ENCODE measurements around the gene IGF1. TPM values are rescaled to one million over a fixed set of nuclear protein-coding genes. Genes with fewer than 3 reads are reported as not detected.

Gene IGF1
- total RNA-seq, 4 donors from 2014 or later, result 8.3 to 22.7 (median 17.9) TPM

- no peaks in the 10 kb centered on the region for H3K9me3 ChIP-seq
- no peak overlapping the region for H3K27ac ChIP-seq
- H3K4me1 ChIP-seq, result no peaks in the 10 kb centered on the region
- H3K27me3 ChIP-seq, result no peaks in the 10 kb centered on the region
- TF ChIP-seq POLR2A (IDR thresholded peaks at IDR 0.05) (no peak), CTCF (IDR thresholded peaks at IDR 0.05 in 4 of 5, conservative IDR thresholded peaks at IDR 0.05 in 1 of 5) (no peak)
- intact Hi-C loops (cut with DNase I; ENCODE audit: low total_unique reads) (no loop called here), in situ Hi-C loops (cut with MboI; ENCODE audit: low sequenced_read_pairs in 4 of 4) (no loop called here)
- no peaks in the 10 kb centered on the region for H3K36me3 ChIP-seq
- ATAC-seq (no peak), DNase-seq (no peak)
- H3K4me3 ChIP-seq, result no peak overlapping the region
Observed at GRCh38 chr12:102512523-102512922, 32.2 kb upstream of the IGF1 start.

GRCh38 chr12:102511575-102511974 is 31.2 kb upstream of the IGF1 start:
- Histone ChIP-seq H3K27ac (no peak overlapping the region), H3K9me3 (no peaks in the 10 kb centered on the region), H3K36me3 (no peaks in the 10 kb centered on the region), H3K27me3 (no peaks in the 10 kb centered on the region), H3K4me3 (no peak overlapping the region), H3K4me1 (no peaks in the 10 kb centered on the region)
- no peak for DNase-seq
- in situ Hi-C loops (cut with MboI; ENCODE audit: low sequenced_read_pairs in 4 of 4), result no loop called here
- no peak for ATAC-seq
- TF ChIP-seq CTCF (IDR thresholded peaks at IDR 0.05 in 4 of 5, conservative IDR thresholded peaks at IDR 0.05 in 1 of 5) (no peak), POLR2A (IDR thresholded peaks at IDR 0.05) (no peak)
- intact Hi-C loops (cut with DNase I; ENCODE audit: low total_unique reads), result no loop called here

GRCh38 chr12:102510463-102510862 is 30.1 kb upstream of the IGF1 start:
- ATAC-seq (no peak), DNase-seq (no peak)
- Histone ChIP-seq H3K4me1 (no peaks in the 10 kb centered on the region), H3K4me3 (no peak overlapping the region), H3K27me3 (no peaks in the 10 kb centered on the region), H3K36me3 (no peaks in the 10 kb centered on the region), H3K27ac (no peak overlapping the region), H3K9me3 (no peaks in the 10 kb centered on the region)
- intact Hi-C loops (cut with DNase I; ENCODE audit: low total_unique reads) (no loop called here), in situ Hi-C loops (cut with MboI; ENCODE audit: low sequenced_read_pairs in 4 of 4) (no loop called here)
- no peak for TF ChIP-seq POLR2A (IDR thresholded peaks at IDR 0.05)
- TF ChIP-seq CTCF (IDR thresholded peaks at IDR 0.05 in 4 of 5, conservative IDR thresholded peaks at IDR 0.05 in 1 of 5), result no peak

GRCh38 chr12:102510031-102510430 is 29.7 kb upstream of the IGF1 start:
- in situ Hi-C loops (cut with MboI; ENCODE audit: low sequenced_read_pairs in 4 of 4) (no loop called here), intact Hi-C loops (cut with DNase I; ENCODE audit: low total_unique reads) (no loop called here)
- H3K27me3 ChIP-seq, result no peaks in the 10 kb centered on the region
- H3K9me3 ChIP-seq, result no peaks in the 10 kb centered on the region
- DNase-seq (no peak), ATAC-seq (no peak)
- no peak for TF ChIP-seq POLR2A (IDR thresholded peaks at IDR 0.05)
- TF ChIP-seq CTCF (IDR thresholded peaks at IDR 0.05 in 4 of 5, conservative IDR thresholded peaks at IDR 0.05 in 1 of 5), result no peak
- H3K4me3 ChIP-seq, result no peak overlapping the region
- no peaks in the 10 kb centered on the region for H3K4me1 ChIP-seq
- H3K27ac ChIP-seq, result no peak overlapping the region
- no peaks in the 10 kb centered on the region for H3K36me3 ChIP-seq

GRCh38 chr12:102509123-102509626 is 28.8 kb upstream of the IGF1 start:
- Histone ChIP-seq H3K36me3 (no peaks in the 10 kb centered on the region), H3K27ac (no peak overlapping the region), H3K4me1 (no peaks in the 10 kb centered on the region), H3K27me3 (no peaks in the 10 kb centered on the region), H3K9me3 (no peaks in the 10 kb centered on the region), H3K4me3 (no peak overlapping the region)
- intact Hi-C loops (cut with DNase I; ENCODE audit: low total_unique reads) (no loop called here), in situ Hi-C loops (cut with MboI; ENCODE audit: low sequenced_read_pairs in 4 of 4) (no loop called here)
- no peak for TF ChIP-seq POLR2A (IDR thresholded peaks at IDR 0.05)
- no peak for TF ChIP-seq CTCF (IDR thresholded peaks at IDR 0.05 in 4 of 5, conservative IDR thresholded peaks at IDR 0.05 in 1 of 5)
- ATAC-seq (no peak), DNase-seq (no peak)
